ENCODE results near the gene UGT2B15.
"Not testable (repeated sequence)": the region's sequence is repeated elsewhere in the genome, so short reads cannot be mapped to it uniquely, and the experiment has no call there.

The UGT2B15 gene

GRCh38 chr4:68658672-68659071 is 11.8 kb downstream of the UGT2B15 start:
- no peak for TF ChIP-seq CTCF (IDR thresholded peaks at IDR 0.05; ENCODE audit: low read depth, low read length, missing control alignments)
- no peak overlapping the region for H3K4me3 ChIP-seq (replicated peaks; ENCODE audit: low read depth, low read length)
- DNase-seq (ENCODE audit: extremely low read depth, low read depth) = no peak

- DNase-seq (ENCODE audit: extremely low read depth, low read depth); H3K4me3 ChIP-seq (replicated peaks; ENCODE audit: low read depth, low read length): not testable (repeated sequence)
These were observed 13.3 kb downstream of the UGT2B15 start for GRCh38 chr4:68657022-68657594.

GRCh38 chr4:68656445-68656973 is 13.9 kb downstream of the UGT2B15 start:
- DNase-seq (ENCODE audit: extremely low read depth, low read depth); H3K4me3 ChIP-seq (replicated peaks; ENCODE audit: low read depth, low read length): not testable (repeated sequence)

GRCh38 chr4:68655764-68656444 is 14.5 kb downstream of the UGT2B15 start:
- H3K4me3 ChIP-seq (replicated peaks; ENCODE audit: low read depth, low read length) = no peak overlapping the region
- DNase-seq (ENCODE audit: extremely low read depth, low read depth) = no peak
- TF ChIP-seq CTCF (IDR thresholded peaks at IDR 0.05; ENCODE audit: low read depth, low read length, missing control alignments) = no peak

- H3K4me3 ChIP-seq (replicated peaks; ENCODE audit: low read depth, low read length) = no peak overlapping the region
- DNase-seq (ENCODE audit: extremely low read depth, low read depth) = no peak
- no peak for TF ChIP-seq CTCF (IDR thresholded peaks at IDR 0.05; ENCODE audit: low read depth, low read length, missing control alignments)
These were observed 15.3 kb downstream of the UGT2B15 start for GRCh38 chr4:68654946-68655721.

GRCh38 chr4:68651932-68652331 is 18.5 kb downstream of the UGT2B15 start:
- H3K4me3 ChIP-seq (replicated peaks; ENCODE audit: low read depth, low read length) = no peak overlapping the region
- no peak for TF ChIP-seq CTCF (IDR thresholded peaks at IDR 0.05; ENCODE audit: low read depth, low read length, missing control alignments)
- no peak for DNase-seq (ENCODE audit: extremely low read depth, low read depth)

- TF ChIP-seq CTCF (IDR thresholded peaks at IDR 0.05; ENCODE audit: low read depth, low read length, missing control alignments) = no peak
- H3K4me3 ChIP-seq (replicated peaks; ENCODE audit: low read depth, low read length) = no peak overlapping the region
These were observed 40.1 kb downstream of the UGT2B15 start for GRCh38 chr4:68630371-68630770.

GRCh38 chr4:68622731-68623130 is 47.7 kb downstream of the UGT2B15 start:
- not testable (repeated sequence) for DNase-seq (ENCODE audit: extremely low read depth, low read depth)

More at GRCh38 chr4:68630371-68630770, 40.1 kb downstream of the UGT2B15 start:
- no peak for DNase-seq (ENCODE audit: extremely low read depth, low read depth)

More at GRCh38 chr4:68622731-68623130, 47.7 kb downstream of the UGT2B15 start:
- H3K4me3 ChIP-seq (replicated peaks; ENCODE audit: low read depth, low read length) = not testable (repeated sequence)
